Activated gamma-delta T cell treated with anti-CD3 and anti-CD28 coated beads, Interleukin-2, amount 50 U/mL, for 16 hours (primary cell): ENCODE results near the gene POLDIP3.
"Not testable (repeated sequence)": the region's sequence is repeated elsewhere in the genome, so short reads cannot be mapped to it uniquely, and the experiment has no call there.

Source experiments
- DNase-seq: peaks from one replicate; pipeline ENCODE4 v3.0.0-alpha.2; 2020; ENCODE audit warnings: low read depth

POLDIP3 gene

DNA sequence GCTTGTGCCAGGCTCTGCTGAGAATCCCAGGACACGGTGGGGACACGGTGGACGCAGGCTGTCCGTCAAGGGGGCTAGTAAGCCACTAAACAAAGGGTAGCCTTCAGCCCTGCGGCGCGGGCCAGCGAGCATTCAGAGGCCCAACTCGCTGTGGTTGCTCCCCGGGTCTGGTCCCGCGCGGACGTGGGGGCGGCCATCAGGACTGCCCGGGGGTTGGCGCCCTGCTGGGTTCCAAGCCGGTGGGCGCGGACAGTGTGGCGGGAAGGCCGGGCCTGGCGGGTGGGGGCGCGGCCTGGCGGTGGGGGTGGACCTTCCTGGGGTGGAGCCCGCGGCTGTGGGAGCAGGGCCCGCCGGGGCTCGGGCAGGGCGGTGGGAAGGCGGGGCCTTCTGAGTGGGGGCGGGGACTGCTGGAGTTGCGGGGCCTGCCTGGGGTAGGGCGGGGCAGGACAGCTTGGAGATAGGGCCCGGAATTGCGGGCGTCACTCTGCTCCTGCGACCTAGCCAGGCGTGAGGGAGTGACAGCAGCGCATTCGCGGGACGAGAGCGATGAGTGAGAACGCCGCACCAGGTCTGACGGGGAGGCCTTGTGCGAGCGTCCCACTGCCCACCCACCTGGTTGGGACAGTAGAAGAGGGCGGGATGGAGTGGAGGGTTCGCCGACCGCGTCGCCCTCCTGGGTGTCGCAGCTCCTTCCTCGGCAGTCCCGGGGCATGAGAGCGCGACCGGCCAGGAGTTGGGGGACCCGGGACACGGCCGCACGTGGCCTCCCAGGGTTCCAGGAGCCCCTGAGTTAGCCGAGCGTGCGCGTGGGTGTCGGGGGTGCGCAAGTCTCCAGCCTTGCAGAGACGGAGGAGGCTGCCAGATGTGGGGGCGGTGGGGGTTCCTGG lies 61.0 kb downstream of the POLDIP3 start, which contains the start of gene SERHL2:
TSS of gene SERHL2 (plus strand) at position 482 of the 887 bp plus-strand sequence. CDS start at position 547, 65 bp downstream.
- DNase-seq = peak; percentile 61

GRCh38 chr22:42552294-42552647 lies 62.4 kb downstream of the POLDIP3 start:
- not testable (repeated sequence) for DNase-seq

- no peak for DNase-seq
Measured at GRCh38 chr22:42549331-42550060, 65.2 kb downstream of the POLDIP3 start.

DNA sequence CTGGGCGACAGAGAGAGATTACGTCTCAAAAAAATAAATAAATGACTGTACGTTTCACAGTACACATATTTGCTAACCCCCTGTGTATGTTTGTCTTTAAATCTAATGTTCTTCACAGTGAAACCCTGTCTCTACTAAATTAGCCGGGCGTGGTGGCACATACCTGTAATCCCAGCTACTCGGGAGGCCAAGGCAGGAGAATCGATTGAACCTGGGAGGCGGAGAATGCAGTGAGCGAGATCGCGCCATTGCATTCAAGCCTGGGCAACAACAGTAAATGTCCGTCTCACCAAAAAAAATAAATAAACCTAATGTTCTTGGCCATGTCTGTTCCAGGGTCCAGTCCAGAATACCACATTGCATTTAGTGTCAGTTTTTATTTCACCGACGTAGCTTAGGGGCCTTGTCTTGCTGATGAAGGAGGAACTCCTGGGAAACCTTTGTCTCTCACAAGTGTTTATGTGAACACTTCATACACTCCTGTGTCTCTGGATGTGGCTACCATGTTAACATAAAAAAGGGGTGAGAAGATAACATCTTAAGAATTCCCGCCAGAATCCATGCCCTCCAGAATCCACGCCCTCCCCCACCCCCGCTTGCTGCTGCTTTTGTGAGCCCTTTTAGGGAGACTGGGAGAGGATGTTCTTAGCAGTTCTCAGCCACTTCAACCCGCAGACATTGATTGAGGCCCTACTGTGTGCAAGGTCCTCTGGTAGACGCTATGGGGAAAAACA lies 65.9 kb downstream of the POLDIP3 start:
- DNase-seq = no peak

DNA sequence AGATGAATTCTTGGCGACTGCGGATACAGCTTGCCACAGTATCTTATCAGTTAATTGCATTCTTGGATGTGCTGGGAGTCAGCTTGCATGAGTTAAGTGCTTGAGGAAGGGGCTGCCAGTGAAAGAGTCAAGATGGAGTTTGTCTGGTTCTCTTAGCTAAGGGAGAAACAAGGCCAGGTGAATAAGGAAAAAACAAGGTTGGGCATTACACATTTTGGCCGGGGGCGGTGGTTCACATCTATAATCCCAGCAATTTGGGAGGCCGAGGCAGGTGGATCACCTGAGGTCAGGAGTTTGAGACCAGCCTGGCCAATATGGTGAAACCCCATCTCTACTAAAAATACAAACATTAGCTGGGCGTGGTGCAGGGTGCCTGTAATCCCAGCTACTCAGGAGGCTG lies 66.6 kb downstream of the POLDIP3 start:
- DNase-seq = not testable (repeated sequence)

GRCh38 chr22:42547562-42547961 lies 67.1 kb downstream of the POLDIP3 start:
- no peak for DNase-seq

GRCh38 chr22:42544686-42545085 lies 70.0 kb downstream of the POLDIP3 start:
- DNase-seq = no peak

DNA sequence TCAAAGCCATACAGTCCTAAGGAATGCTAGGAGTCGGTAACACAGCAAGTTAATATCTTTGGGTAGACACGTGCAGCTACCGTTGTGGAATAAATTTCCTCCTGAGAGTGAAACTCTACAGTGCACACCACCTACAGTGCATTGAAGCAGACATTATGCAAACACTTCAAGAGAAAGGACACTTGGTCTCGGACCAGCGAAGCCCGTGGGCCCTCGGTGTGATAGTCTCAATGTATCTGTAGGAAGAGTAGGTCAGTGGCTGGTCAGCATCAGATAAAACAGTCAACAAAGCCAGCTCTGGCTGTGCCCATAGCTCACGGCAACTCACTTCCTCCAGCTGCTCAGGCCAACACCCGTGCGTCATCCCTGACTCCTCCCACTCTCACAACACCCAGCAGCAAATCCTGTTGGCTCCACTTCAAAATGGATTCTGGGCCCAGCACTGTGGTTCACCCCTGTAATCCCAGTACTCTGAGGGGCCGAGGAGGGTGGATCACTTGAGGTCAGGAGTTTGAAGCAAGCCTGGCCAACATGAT lies 75.4 kb downstream of the POLDIP3 start:
- DNase-seq = not testable (repeated sequence)

GRCh38 chr22:42537199-42537831 lies 77.4 kb downstream of the POLDIP3 start:
- DNase-seq = not testable (repeated sequence)

GRCh38 chr22:42536634-42537033 lies 78.0 kb downstream of the POLDIP3 start:
- not testable (repeated sequence) for DNase-seq

GRCh38 chr22:42536166-42536565 lies 78.5 kb downstream of the POLDIP3 start:
- DNase-seq = no peak

DNA sequence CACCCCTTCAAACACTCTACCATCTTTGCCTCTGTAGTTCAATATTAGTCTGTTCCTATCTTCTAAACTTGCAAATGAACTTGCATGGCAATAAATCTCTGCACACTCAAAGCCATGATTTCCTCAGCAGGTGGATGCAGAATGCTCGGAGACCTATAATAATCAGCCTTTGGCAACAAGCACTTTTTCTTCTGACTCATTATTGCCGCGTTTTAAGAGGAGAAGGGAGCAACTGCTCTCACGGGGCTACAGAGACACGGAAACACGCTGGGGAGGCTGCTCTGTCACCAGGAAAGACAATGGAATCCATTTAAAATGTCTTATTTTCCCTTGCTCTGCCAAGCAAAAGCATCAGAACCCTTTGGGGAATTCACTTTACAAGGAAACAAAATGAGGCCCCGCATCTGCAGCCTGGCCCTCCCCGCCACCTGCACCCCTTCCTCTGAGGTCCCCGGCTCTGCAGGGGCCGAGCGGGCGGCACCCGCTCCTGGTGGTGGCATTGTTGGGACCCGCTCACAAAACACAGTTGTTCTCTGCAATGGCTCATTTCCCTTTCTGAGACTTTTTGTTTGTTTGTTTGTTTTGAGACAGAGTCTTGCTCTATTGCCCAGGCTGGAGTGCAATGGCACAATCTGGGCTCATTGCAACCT lies 79.5 kb downstream of the POLDIP3 start:
- DNase-seq = not testable (repeated sequence)
